Cardiac septum (tissue), 1 donor: ENCODE data around the gene BAHCC1. TPM values are rescaled to one million over a fixed set of nuclear protein-coding genes. Genes with fewer than 3 reads are reported as not detected.

Source experiments
- DNase-seq: peaks from one replicate; pipeline ENCODE4 v3.0.0-alpha.2; 2020; ENCODE audit warnings: low spot score
- intact Hi-C: fragments of 100-400 bp; cut with DNase I; formaldehyde crosslinking; loops from one replicate; pipeline ENCODE4 v1.14.0; 2022
- total RNA-seq: library from RNA; stranded (reverse); fragmentation: NEBNext Ultra II Directional; extraction: Animal tissue kit (Norgen Biotek cat#: 25700); gene quantifications from one replicate; pipeline ENCODE4 v1.2.1, GENCODE V29; 2021
- donor health status: DM: no; HTN: no; CAD: no.

BAHCC1 gene
- total RNA-seq, 1 donor from 2014 or later, result 13.5 TPM

DNA sequence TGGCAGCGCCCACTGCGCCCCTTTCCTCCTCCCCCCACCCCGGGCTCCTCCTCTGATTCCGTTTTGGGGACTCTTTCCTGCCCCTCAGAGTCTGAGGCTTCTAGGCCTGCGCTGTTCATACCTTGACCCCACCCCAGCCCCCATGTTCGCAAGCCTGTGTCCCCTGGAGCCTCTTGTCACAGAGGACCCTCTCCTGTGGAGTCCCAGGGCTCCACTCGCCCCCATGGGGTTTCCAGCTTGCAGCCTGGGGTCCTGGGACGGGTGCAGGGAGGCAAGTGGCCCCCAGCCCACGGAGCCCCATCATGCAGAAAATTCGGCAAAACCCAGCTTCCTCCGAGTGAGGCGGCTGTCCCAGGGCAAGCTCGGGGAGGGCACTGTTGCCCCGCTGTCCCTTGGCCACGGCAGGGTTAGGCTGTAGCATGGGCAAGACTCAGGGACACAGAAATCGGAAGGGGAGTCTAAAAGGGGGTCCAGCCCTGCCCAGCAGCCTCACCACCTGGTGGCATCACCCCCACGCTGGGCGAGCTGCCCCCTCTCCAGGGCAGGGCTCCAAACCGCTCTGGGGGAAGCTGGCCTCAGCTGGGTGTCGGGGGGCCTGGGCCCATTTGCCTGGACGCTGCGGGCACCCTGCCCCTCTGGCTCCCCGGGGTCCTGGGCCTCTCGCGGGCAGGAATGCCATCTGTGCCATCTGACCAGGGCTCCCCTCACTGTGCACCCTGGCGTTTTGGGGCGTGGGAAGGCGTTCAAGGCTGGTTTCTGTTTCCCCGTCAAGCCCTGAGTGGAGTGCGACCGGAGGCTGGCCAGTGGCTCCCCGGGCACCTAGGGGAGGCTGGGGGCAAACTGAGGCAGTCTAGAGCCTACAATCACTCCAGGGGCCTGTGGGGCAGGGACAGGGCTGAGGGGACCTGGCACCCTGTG lies 11.5 kb upstream of the BAHCC1 start:
- no peak for DNase-seq
- intact Hi-C loops, result no loop called here

DNA sequence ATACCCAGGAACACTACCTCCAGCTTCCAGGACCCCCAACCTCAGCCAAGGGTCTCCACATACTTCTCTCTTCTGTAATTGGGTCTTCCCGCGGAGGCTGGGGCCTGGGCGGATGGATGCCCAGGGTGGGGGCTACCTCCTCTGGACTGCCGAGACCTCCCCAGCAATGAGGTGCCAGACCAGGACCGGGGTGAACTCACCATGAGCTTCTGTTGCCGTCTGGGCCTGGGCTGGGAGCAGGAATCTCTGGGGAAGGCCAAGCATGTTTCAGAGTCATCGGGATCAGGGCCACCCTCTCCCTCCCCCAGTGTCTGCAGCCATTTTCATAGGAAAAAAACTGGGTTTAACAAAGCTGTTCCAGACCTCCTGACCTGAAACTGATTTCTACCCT lies 10.3 kb upstream of the BAHCC1 start:
- intact Hi-C loops, result no loop called here
- DNase-seq, result no peak

DNA sequence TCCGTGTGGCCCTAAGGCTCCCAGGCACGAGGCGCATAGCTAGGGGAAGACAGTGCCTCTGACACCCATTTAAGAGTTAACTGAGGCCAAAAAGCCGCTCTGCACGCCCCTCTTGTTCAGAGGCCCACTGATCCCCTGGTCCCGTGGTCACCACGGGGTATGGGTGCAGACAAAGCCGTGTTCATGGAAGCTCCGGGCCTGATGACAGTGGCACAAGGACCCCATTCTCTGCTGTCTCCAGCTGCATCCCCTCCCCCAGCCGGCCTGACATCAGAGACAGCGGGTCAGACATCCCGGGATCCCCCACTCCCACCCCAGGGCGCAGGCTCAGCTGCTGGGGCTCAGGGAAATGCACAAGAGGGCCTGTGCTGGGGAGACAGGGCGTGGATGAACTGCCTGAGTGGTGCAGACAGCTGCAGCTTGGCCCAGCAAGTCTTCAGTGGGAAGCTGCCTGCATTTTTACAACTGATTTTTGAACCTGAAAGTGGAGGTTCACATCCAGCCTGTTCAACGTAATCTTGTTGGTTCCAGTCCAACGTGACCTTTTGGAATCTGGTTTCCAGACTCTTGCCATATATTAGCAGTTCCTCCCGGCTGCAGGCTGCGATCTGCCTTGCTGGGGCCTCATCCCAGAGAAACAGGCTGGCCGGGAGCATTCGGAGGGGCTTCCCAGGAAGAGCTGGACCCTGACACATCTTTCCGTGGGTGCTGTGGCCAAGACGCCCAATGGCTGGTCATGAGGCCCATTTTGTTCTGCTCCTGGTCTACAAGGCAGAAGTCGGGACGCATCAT lies 9.7 kb upstream of the BAHCC1 start:
- intact Hi-C loops, result no loop called here
- no peak for DNase-seq

DNA sequence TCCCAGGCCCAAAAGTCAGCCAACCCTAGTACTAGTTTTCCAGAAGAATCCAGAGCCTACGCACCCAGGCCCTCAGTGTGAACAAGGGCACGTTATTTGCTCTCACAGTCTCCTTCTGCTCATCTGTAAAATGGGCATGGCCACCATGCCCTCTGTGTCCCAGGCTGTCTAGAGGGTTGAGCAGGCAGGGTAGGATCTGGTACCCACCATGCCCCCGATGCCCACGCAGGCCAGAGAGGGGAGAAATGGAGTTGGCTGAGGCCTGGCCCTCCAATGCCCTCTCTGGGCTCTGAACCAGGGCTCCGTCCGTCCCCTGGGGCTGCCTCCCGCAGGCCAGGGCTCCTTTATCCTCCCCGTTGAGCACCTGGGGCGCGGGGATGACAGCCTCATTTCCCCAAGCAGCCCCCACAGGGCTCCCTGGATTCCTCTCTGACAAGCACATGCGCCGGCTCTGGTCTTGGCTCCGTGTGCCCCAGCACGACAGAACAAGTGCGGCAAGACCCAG lies 9.1 kb upstream of the BAHCC1 start:
- intact Hi-C loops, result no loop called here
- no peak for DNase-seq

DNA sequence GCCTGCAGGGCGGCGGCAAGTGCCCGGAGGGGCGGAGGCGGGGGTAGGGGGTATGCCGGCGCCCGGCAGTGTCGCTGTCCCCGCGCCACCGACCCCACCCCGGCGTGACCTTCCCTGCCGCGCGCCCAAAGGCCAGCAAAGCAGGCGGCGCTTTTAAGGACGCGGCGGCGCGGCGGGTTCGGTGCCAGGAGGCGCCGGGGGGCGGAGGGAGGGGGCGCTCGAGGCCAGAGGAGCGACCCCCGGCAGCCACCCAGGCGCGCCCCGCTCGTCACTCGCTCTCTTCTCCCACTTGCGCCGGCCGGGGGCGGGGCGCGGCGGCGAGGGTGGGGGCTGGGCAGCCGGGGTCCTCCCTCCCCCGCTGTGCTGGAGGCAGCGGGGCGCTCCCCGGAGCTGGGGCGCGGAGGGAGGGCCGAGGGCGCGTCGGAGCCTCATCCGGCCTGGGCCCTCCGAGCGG lies 8.6 kb upstream of the BAHCC1 start:
- DNase-seq, result no peak
- intact Hi-C loops, result no loop called here

DNA sequence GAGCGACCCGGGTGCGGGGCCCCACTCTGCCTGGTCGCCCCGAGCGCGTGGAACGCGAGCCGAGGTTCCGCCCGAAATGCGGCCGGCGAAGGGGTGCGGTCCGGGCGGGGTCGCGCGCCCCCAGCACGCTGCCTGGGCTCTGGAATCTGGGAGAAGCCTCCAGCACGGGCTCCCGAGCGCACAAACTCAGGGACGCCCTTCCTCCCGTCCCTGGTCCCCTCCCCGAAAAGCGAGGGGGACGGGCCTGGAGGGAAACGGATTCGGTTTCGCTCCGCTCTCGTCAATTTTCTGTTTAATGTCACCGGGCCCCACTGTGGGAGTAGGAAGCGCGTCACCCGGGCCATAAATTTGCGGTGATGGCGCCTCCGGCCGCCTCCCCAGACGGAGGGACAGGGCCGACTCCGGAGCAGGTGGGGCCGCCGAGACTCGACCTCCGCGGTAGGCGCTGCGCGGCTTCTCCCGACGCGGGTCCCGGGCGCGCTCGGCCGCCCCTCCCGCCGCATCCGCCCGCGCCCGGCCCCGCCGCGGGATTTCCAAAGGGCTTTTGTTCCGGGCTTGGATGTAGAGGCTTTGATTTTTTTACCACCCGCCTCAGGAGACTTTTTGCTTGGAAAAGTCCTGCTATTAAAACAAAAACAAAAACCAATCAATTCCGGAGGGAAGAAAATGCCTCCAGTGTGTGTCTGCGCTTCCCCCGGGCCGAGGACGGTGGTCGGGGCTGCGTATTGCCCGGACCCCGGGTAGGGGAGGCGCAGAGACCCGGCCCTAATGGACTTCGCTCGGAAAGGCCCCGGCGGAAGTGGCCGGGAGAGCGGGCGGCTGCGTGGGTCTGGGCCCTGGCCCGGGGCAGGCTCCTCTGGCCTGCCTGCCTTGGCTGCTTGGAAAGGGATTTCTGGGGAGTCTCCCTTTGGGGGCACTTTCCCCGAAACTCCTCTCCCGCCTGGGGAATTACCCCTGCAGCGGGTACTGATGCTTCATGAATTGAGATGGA lies 7.9 kb upstream of the BAHCC1 start:
- intact Hi-C loops, result no loop called here

DNA sequence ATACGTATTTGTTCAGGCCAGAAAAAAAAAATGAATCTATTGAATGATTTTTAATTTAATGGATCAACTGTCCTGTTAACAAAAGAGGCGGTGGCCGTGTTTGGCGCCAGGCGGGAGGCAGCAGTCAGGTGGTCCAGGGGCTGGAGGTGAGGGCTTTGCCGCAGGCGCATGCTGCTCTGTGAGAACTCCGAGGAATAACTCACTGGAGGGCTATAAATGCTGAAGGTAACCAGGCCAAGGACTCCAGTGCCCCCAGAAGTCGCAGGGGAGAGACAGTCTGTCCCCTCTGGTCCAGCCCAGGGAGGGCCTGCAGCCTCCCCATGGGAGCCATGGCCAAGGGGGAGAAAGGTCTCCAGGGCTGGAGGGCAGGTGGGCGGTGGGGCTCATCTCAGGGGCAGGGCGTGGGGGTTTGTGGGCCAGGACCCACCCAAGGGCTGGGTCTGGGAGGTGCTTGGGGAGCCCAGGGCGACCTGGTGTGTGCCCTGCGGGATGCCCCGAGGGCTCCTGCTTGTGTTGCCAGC lies 7.1 kb upstream of the BAHCC1 start:
- intact Hi-C loops, result no loop called here
- no peak for DNase-seq

More for the DNA sequence above, 7.9 kb upstream of the BAHCC1 start:
- no peak for DNase-seq

DNA sequence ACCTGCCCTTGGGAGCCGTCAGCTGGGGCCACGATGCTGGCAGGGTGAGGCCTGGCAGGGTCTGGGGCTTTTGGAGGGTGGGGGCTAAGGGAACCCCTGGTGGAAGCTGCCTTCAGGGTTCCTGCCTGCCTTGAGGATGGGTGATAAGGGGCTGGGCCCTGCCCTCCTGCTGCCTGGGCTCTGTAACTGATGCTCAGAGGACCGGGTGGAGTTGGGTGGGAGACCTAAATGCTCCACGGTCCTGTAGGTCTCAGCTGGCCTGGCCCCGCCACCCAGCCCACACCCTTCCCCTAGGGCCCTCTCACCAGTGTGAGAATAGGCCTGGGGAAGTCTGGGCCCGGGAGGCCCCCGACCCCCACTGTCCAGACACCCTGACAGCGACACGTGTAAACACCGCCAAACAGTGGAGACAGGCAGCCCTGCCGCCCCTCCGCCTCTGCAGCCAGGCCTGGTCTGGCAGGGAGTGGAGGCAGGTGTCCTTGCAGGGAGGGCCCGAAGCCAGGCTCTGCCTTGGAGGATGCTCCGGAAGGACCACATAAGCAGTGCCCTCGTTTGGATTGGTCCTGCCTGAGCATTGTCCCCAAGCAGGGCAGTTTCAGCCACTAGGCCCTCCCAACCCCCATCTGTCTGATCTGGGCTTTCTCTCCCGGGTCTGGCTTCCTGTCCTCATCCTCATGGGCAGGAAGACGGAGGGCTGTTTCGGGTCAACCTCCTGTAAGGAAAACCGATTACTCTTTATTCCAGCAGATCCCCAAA lies 6.5 kb upstream of the BAHCC1 start:
- no peak for DNase-seq
- intact Hi-C loops, result no loop called here

DNA sequence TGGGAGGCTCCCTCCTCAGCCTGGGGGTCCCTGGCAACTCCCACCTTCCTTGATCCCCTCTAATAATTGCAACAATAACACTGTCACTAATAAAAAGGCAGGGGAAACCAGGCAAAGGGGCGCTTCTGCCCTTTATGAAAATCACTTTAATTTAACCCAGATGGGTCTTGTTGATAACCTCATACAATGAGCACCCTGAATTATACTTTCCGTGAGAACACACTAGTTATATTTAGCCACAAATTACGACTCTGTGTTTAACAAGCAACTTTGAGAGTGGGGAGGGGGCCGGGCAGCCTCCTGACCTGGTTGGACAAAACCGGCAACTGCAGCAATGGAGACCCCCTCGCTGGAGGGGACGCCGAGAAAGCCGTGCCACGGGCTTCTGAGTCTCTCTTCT lies 5.7 kb upstream of the BAHCC1 start:
- intact Hi-C loops, result no loop called here
- DNase-seq, result no peak

DNA sequence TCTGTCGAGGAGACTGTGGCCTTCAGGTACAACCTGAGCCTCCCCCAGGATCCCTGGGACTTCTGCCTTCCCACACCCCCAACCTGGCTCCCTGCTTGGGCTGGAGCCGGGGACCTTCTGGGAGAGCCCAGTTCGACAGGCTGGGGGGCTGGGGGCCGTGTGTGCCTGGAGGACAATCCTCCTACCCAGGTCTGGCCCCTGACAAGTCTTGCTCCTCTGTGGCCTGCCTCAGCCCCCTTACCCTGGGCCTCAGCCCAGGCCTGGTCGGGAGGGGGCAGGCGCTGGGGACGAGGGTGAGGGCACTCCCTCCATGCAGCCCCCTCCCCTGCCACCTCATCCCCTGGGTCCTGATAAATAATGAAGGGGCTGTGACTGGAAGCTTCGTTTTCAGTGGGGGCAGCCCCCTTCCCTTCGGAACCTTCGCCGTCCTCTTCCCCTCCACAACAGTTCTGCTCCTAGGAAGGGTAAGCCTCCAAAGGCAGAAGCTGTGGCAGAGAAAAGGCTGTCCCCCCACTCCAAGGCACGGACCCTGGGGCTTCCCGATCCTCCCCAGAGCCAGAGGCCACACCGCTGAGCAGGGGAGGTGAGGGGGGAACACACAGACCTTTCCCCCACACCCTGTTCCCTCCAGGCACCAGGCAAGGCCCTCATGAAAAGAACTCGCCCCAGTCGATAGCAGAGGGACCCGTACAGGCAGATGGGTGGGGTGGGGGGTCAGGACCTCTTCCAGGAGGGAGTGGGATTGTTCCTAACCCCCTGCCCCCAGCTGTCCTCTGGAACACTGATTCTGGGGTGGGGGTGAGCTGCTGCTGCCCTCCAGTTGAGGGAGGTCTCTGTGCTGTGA lies 5.0 kb upstream of the BAHCC1 start:
- intact Hi-C loops, result loop anchor here (5.0 kb wide), 1 partner anchor 98 kb away; no protein-coding TSS in a partner anchor
- DNase-seq, result no peak

DNA sequence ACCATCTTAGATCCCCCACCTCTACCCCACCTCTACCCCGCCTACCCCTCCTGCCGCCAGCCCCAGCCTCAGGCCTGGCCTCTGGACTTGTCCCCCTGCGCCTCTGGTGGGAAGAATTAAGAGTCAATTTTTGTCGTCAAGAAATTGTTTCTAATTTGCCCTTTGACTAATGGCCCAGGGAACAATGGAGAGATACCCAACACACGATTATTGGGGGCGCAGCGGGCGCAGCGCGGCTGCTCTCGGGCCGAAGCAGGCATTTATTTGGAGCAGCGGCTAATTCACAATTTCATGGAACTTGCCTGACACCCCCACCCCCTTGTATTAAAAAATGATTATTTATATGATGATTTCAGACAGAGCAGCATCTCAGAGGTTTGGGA lies 4.4 kb upstream of the BAHCC1 start:
- intact Hi-C loops, result loop anchor here (5.0 kb wide), 1 partner anchor 99 kb away; no protein-coding TSS in a partner anchor
- DNase-seq, result no peak

DNA sequence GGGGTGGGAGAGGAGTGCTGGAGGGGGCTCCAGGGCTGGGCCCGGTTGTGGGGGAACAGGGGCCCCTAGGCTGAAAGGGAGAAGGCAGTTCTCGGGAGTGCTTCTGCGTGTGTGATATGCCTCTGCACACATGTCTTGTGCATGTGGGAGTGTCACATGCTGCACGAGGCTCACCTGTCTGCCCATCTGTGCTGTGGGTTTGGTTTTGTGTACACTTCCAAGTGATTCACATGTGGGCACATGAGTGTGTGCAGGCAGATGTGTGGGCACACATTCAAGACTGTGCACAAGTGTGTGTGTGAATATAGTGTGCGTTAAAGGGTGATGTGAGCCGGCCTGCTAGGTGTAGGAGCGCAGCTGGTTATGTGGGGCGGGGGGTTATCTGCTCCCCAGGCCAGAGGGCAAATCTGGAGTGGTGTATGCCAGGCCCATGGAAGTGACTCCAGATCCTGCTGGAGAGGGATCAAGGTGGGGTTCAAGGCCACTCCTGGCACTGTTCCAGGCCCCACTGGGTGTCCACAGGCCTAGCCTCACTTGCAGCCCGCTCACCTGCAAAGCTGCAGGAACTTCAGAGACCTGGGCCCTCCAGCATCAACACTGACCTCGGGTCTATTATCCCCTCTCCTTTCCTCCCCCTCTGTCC lies 3.8 kb upstream of the BAHCC1 start:
- no peak for DNase-seq
- intact Hi-C loops, result loop anchor here (5.0 kb wide), 1 partner anchor 99 kb away; no protein-coding TSS in a partner anchor

DNA sequence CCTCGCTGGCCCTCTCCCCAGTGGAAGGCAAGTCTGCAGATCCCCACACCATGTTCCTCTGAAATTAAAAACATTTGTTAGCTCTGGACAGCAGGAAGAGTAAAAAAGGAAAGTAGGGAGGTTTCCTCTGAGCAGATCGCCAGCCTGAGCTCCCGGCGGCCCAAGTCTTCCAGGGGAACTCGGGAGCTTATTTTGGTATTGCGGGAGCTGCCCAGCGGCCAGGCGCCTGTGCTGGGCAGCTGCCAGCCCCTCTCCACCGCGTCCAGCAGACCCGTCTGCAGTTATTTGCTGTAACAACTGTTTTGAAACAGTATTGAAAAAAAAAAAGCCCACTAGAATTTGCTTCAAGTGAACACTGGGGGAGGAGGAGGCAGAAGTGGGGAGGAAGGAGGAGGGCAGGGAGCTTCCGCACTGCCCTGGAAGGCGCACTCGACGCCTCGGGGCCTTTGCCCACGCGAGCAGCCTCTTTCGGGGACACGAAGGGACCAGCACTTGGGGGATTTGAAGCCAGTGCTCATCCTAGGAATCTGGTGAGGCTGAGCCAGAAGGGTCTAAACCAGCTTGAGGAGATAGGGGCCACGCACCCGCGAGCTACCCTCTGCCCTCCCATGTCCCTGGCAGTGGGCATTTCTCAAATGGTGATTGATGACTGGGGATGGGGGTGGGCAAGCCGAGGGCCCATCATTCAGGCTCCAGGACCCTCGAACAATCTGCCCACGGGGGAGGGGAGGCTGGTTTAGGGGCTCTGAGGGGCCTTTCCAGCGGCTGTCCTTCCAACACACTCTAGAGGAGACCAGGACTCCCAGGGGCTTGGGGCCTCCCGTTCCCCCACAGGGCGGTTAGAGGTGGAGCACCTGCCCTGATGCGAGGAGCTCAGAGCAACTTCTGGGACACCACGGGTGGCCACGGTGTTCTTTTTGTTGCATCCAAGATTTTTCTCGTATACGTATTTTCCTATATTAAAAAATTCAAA lies 3.0 kb upstream of the BAHCC1 start:
- DNase-seq, result no peak
- intact Hi-C loops, result loop anchor here (5.0 kb wide), 1 partner anchor 100 kb away; no protein-coding TSS in a partner anchor

DNA sequence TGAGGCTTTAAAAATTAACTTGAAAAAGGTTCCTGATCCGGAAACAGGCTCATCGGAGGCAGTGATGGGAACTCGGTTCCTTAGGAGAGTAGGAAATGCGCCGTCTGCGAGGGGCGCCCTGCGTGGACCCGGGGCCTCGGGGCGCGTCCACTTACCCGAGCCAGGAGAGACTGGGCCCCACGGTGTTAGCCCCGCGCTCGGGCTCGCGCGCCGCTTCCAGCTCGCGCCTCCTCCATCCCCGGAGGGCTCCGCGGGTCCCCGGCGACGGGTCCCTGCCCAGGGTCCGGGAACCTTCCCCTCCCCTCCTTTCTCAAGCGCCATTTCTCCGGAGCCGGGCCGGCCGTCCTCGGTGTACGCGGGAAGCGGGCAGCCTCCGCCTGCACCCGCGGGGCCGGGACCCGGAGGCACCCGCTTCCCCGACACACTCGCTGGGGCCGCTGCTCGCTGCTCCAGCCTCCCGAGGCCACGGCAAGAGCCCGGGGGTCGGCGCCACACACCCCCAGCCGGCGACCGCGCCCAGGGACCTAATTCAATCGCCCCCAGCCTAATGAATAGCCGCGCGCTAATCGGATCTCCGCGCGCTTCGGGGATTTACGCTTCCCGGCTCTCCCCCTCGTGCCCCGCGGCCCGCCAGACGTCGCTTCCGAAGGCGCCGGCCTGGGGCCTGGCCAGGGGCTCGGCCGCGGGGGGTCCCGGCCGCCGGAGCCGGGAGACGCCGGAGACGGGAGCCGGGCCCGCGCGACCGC lies 2.2 kb upstream of the BAHCC1 start:
- intact Hi-C loops, result loop anchor here (5.0 kb wide), 1 partner anchor 101 kb away; no protein-coding TSS in a partner anchor
- DNase-seq, result no peak
